GM10266 (cell line): Measurements from ENCODE around the gene TMEM62.
A peak's percentile ranks its signal among the peaks of the same experiment; 100 is the strongest.

Experiments
- DNase-seq: peaks from one replicate; pipeline ENCODE4 v3.0.0; 2012; ENCODE audit errors: extremely low spot score
- TF ChIP-seq, protein P1 (sequence below): IDR thresholded peaks from 2 replicates; pipeline ENCODE4 v1.5.1; 2012; ENCODE audit warnings: mild to moderate bottlenecking, low read depth; ENCODE audit not compliant: control insufficient read depth, insufficient read depth; ENCODE audit errors: missing control alignments

Gene TMEM62

DNA sequence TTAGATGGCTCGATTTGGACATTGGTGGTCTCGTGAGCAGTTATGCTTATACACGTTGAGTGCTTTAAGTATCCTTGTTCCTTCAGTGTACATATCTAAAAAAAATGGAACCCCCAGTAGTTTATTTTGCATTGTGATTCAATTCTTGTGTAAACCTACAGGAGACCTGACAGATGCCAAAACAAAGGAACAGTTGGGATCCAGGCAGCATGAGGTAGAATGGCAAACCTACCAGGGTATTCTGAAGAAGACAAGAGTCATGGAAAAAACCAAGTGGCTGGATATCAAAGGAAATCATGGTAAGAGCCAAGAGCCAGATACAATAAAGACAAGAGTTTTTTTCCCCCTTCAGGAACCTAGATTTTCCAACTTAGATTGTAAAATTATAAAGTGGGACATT is 2.0 kb downstream of the TMEM62 start:
- no peak for DNase-seq
- TF ChIP-seq, protein P1, sequence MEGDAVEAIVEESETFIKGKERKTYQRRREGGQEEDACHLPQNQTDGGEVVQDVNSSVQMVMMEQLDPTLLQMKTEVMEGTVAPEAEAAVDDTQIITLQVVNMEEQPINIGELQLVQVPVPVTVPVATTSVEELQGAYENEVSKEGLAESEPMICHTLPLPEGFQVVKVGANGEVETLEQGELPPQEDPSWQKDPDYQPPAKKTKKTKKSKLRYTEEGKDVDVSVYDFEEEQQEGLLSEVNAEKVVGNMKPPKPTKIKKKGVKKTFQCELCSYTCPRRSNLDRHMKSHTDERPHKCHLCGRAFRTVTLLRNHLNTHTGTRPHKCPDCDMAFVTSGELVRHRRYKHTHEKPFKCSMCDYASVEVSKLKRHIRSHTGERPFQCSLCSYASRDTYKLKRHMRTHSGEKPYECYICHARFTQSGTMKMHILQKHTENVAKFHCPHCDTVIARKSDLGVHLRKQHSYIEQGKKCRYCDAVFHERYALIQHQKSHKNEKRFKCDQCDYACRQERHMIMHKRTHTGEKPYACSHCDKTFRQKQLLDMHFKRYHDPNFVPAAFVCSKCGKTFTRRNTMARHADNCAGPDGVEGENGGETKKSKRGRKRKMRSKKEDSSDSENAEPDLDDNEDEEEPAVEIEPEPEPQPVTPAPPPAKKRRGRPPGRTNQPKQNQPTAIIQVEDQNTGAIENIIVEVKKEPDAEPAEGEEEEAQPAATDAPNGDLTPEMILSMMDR = no peak

- peak; percentile 35 for DNase-seq
- TF ChIP-seq, protein P1 = no peak
Measured at GRCh38 chr15:43143203-43143941, 10.0 kb downstream of the TMEM62 start.

GRCh38 chr15:43144512-43144911 is 11.1 kb downstream of the TMEM62 start:
- TF ChIP-seq, protein P1 = no peak
- DNase-seq = no peak

- TF ChIP-seq, protein P1 = no peak
- DNase-seq = no peak
Measured at GRCh38 chr15:43146184-43146583, 12.8 kb downstream of the TMEM62 start.

DNA sequence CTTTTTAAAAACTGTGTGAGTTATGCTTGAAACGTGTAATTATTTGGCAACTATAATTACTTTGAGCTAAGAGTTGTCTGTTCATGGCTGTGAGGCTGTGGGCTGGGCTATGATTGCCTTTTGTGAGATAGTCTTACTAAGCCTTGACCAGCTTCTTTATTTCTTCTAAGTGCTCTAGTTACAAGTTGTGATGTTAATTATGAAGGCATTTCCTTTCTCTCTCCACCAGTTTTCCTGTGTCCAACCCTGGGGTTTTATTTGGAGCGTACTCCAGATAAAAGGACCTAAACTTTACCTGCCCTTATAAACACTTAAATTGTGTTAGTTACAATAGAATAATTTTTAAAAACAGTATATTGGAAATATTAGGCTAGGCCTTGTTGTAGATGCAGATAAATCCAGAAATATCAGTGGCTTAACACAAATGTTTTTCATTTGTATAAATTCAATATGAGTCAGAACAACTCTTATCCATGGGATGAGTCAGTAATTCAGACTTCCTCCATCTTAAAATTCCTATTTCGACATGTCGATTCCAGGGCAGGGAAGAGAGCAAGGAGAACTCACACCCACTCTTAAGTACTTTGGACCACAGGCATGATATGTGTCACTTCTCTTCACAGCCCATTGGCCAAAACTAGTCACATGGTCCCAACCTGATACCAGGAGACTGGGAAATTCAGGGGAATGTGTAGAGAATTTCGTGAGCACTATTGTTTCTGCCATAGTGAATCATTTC is 17.0 kb downstream of the TMEM62 start:
- DNase-seq = no peak
- TF ChIP-seq, protein P1 = no peak

DNA sequence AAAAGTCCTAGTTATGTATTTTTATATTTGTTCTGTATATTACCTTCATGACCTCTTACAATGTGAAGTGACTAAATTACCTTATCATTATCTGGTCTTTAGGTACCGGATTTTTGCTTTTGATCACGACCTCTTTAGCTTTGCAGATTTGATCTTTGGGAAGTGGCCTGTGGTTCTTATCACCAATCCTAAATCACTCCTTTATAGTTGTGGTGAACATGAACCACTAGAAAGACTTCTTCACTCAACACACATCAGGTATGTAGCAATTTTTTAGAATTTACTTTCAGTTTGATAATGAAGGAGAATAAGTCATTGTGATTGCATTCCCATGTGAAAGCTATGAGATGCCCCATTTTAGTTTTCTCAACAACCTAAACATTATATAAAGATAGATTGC is 18.3 kb downstream of the TMEM62 start:
- TF ChIP-seq, protein P1 = no peak
- no peak for DNase-seq

- no peak for DNase-seq
- TF ChIP-seq, protein P1 = no peak
Measured at GRCh38 chr15:43153269-43153668, 19.9 kb downstream of the TMEM62 start.
